Kidney (tissue), 14 donors: Measurements from ENCODE around the gene FZR1. TPM values are rescaled to one million over a fixed set of nuclear protein-coding genes. Genes with fewer than 3 reads are reported as not detected.

Source experiments
- DNase-seq, 5 donors: peaks; one replicate each; pipeline ENCODE4 v3.0.0-alpha.2; 2013 to 2020
- FAIRE-seq: peaks from 2 replicates; lab custom pipeline; 2012; peaks lifted over from hg19 to GRCh38; lab: Jason Lieb, UNC
- H3K27ac ChIP-seq, 2 donors: one replicate each; pipeline ENCODE4 v1.7.0; 2013; ENCODE audit warnings: low read depth in 2 of 2, low read length in 2 of 2, inconsistent platforms in 1 of 2
- H3K27me3 ChIP-seq: one replicate; pipeline ENCODE4 v1.7.1; 2013; ENCODE audit warnings: low read length, inconsistent platforms; ENCODE audit not compliant: control insufficient read depth, insufficient read depth
- H3K36me3 ChIP-seq, 3 donors: one replicate each; pipeline versions ENCODE4 v1.7.0 to v1.7.1; 2013; ENCODE audit warnings: low read length in 3 of 3, control low read depth in 1 of 3, inconsistent platforms in 1 of 3; ENCODE audit not compliant: insufficient read depth in 3 of 3, control insufficient read depth in 2 of 3
- H3K4me1 ChIP-seq, 3 donors: one replicate each; pipeline versions ENCODE4 v1.7.0 to v1.7.1; 2013; ENCODE audit warnings: low read length in 3 of 3, inconsistent platforms in 1 of 3, low read depth in 1 of 3; ENCODE audit not compliant: control insufficient read depth in 2 of 3, insufficient read depth in 2 of 3
- H3K4me3 ChIP-seq, 3 donors: one replicate each; pipeline versions ENCODE4 v1.7.0 to v1.8.1; 2013; ENCODE audit warnings: low read length in 3 of 3, control low read depth in 1 of 3, inconsistent platforms in 1 of 3
- H3K9ac ChIP-seq, 3 donors: one replicate each; pipeline versions ENCODE4 v1.7.0 to v1.7.1; 2013; ENCODE audit warnings: low read length in 3 of 3, control low read depth in 1 of 3, inconsistent platforms in 1 of 3
- H3K9me3 ChIP-seq, 3 donors: one replicate each; pipeline versions ENCODE4 v1.7.0 to v1.7.1; 2013; ENCODE audit warnings: low read length in 3 of 3, control low read depth in 1 of 3, inconsistent platforms in 1 of 3; ENCODE audit not compliant: control insufficient read depth in 2 of 3, insufficient read depth in 1 of 3
- CTCF ChIP-seq: IDR thresholded peaks from 3 replicates; pipeline ENCODE4 v1.5.1; 2012; ENCODE audit warnings: mild to moderate bottlenecking, moderate library complexity, borderline replicate concordance; ENCODE audit not compliant: insufficient read depth; ENCODE audit errors: extremely low read depth
- intact Hi-C: fragments of 100-400 bp; cut with DNase I; formaldehyde crosslinking; loops from one replicate; pipeline ENCODE4 v1.11.1; 2022
- polyA plus RNA-seq: library from polyadenylated mRNA; stranded (reverse); fragments of 350-450 nt; fragmentation: Illumina TruSeq; extraction: RNeasy Lipid Tissue Mini Kit (QIAGEN cat#74804); gene quantifications from one replicate; pipeline ENCODE4 v1.2.3, GENCODE V29; 2014; ENCODE audit warnings: low read depth, low replicate concordance; ENCODE audit not compliant: insufficient read depth
- total RNA-seq: library from RNA; stranded (reverse); fragmentation: NEBNext Ultra II Directional; extraction: Animal tissue kit (Norgen Biotek cat#: 25700); gene quantifications from one replicate; pipeline ENCODE4 v1.2.1, GENCODE V29; 2021
- donor health status: control.
- donor health status: control.
- donor health status: control.
- donor health status: control.
- donor health status: control.
- donor health status: DM: yes; HTN: yes; CAD: no.
- donor health status: Normal renal cell carcinoma (clear cell type).

FZR1 gene
- total and polyA plus RNA-seq, 2 donors from 2014 or later: 28.4 to 48.0 TPM

GRCh38 chr19:3511506-3512251 lies 5.6 kb downstream of the FZR1 start:
- DNase-seq (no peak), FAIRE-seq (no peak)
- Histone ChIP-seq H3K4me3 (no peak overlapping the region), H3K4me1 (peaks cover 0 to 15% (median 7%) of the 10 kb centered on the region in 3 donors), H3K9ac (no peak overlapping the region), H3K27ac (no peak overlapping the region), H3K27me3 (no peaks in the 10 kb centered on the region), H3K9me3 (no peaks in the 10 kb centered on the region), H3K36me3 (peaks cover 0 to 10% (median 0%) of the 10 kb centered on the region in 3 donors)
- intact Hi-C loops: no loop called here
- no peak for TF ChIP-seq CTCF

GRCh38 chr19:3512562-3513228 lies 6.6 kb downstream of the FZR1 start:
- Histone ChIP-seq H3K4me3 (no peak overlapping the region), H3K27ac (no peak overlapping the region), H3K9me3 (no peaks in the 10 kb centered on the region), H3K27me3 (no peaks in the 10 kb centered on the region), H3K36me3 (peaks cover 0 to 10% (median 0%) of the 10 kb centered on the region in 3 donors), H3K9ac (no peak overlapping the region), H3K4me1 (peaks cover 0 to 13% (median 7%) of the 10 kb centered on the region in 3 donors)
- DNase-seq (no peak), FAIRE-seq (no peak)
- no peak for TF ChIP-seq CTCF
- intact Hi-C loops: no loop called here

DNA sequence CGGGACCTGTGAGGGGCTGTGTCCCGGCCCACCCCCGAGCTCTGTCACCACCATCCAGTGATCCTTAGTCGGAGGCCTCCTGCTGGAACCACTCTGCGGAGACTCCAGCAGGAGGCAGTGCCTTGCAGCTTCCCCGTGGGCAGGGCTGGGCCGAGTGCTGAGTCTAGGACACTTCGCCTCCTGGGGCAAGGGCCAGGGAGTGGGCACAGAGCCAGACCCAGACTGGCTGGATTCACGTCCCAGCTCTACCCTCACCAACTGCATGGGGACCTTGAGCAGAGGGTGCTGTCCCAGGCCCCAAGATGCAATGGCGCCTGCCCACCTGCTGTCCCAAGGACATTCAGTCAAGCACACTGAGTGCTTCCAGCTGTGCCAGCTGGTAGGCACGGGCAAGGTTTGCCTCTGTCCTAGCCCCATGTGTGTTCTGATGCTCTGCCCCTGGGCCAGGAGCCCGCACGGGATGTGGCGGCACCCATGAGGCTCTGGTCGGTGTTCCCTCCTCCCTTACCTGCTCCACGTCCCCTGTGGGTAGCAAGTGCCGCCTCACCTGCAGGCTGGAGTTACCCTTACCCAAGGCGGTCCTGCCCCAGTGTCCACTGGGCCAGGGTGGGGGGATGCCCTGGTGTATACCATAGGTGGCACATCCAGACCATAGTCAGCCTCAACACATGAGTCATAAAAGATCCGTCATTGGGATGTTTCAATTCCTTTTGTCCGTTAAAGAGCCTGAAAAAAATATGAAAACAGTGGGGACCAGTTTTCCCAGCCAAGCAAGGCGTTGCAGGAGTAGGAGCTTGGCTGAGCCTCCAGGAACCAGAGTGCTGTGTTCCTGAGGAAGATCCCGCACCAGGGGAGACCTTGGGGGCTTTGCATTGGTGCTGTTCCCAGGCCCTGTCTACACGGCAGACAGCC lies 7.4 kb downstream of the FZR1 start:
- Histone ChIP-seq H3K27ac (no peak overlapping the region), H3K9ac (no peak overlapping the region), H3K4me3 (no peak overlapping the region), H3K4me1 (peaks cover 0 to 13% (median 7%) of the 10 kb centered on the region in 3 donors), H3K9me3 (no peaks in the 10 kb centered on the region), H3K27me3 (no peaks in the 10 kb centered on the region), H3K36me3 (peaks cover 0 to 10% (median under 1%) of the 10 kb centered on the region in 3 donors)
- no peak for FAIRE-seq
- intact Hi-C loops: no loop called here
- TF ChIP-seq CTCF: no peak
- DNase-seq: no peak
